H1 (cell line): ENCODE measurements around the gene NAIF1. TPM values are rescaled to one million over a fixed set of nuclear protein-coding genes. Genes with fewer than 3 reads are reported as not detected.

Experiments
- EP300 ChIP-seq, 2 experiments: IDR thresholded peaks; 1 replicate in 1 of 2; 2 replicates in 1 of 2; pipeline ENCODE4 v1.6.1; 2011 to 2012; ENCODE audit warnings: low read depth in 2 of 2, low read length in 2 of 2, mild to moderate bottlenecking in 2 of 2, borderline replicate concordance in 1 of 2, inconsistent platforms in 1 of 2, moderate library complexity in 1 of 2
- EZH2 ChIP-seq: fragments of 200-600 bp; sonication (generic); IDR thresholded peaks from 2 replicates; pipeline ENCODE4 v1.7.1; 2012; ENCODE audit warnings: low read depth, mild to moderate bottlenecking, moderate library complexity, low read length, inconsistent platforms; ENCODE audit not compliant: severe bottlenecking
- GABPA ChIP-seq: IDR thresholded peaks from 2 replicates; pipeline ENCODE4 v1.6.1; 2011; ENCODE audit warnings: mild to moderate bottlenecking, low read length, moderate library complexity, borderline replicate concordance; ENCODE audit not compliant: insufficient read depth
- RXRA ChIP-seq: IDR thresholded peaks from 2 replicates; pipeline ENCODE4 v1.6.1; 2011; ENCODE audit warnings: low read depth, mild to moderate bottlenecking, low read length, moderate library complexity; ENCODE audit not compliant: insufficient read depth
- SP2 ChIP-seq: IDR thresholded peaks from 2 replicates; pipeline ENCODE4 v1.6.1; 2012; ENCODE audit warnings: mild to moderate bottlenecking, low read length, inconsistent platforms
- polyA plus RNA-seq, 7 experiments: library from polyadenylated mRNA; depleted of rRNA in 3 of 7; stranded (reverse) in 5 of 7; unstranded in 2 of 7; fragments of >200 nt in 5 of 7; fragments of 200-250 nt in 2 of 7; gene quantifications; 1 replicate in 5 of 7; 2 replicates in 1 of 7; 4 replicates in 1 of 7; pipeline versions ENCODE4 v1.2.1 to v1.2.3, GENCODE V29; 2011 to 2013; ENCODE audit warnings: missing spikeins in 2 of 7, mixed read lengths in 2 of 7
- total RNA-seq: library from RNA; stranded (reverse); fragmentation: NEBNext Ultra II Directional; extraction: Animal tissue kit (Norgen Biotek cat#: 25700); gene quantifications from 2 replicates; pipeline ENCODE4 v1.2.1, GENCODE V29; 2021
- TF ChIP-seq, protein P1 (sequence below): IDR thresholded peaks from 2 replicates; pipeline ENCODE4 v1.6.1; 2011; ENCODE audit warnings: low read depth, mild to moderate bottlenecking, low read length; ENCODE audit not compliant: insufficient read depth

The NAIF1 gene
- total and polyA plus RNA-seq, 2 of the 8 experiments (the other 6 are each of a cell fraction or from before 2014, with no cell fraction given), result 8.7 to 9.0 TPM

DNA sequence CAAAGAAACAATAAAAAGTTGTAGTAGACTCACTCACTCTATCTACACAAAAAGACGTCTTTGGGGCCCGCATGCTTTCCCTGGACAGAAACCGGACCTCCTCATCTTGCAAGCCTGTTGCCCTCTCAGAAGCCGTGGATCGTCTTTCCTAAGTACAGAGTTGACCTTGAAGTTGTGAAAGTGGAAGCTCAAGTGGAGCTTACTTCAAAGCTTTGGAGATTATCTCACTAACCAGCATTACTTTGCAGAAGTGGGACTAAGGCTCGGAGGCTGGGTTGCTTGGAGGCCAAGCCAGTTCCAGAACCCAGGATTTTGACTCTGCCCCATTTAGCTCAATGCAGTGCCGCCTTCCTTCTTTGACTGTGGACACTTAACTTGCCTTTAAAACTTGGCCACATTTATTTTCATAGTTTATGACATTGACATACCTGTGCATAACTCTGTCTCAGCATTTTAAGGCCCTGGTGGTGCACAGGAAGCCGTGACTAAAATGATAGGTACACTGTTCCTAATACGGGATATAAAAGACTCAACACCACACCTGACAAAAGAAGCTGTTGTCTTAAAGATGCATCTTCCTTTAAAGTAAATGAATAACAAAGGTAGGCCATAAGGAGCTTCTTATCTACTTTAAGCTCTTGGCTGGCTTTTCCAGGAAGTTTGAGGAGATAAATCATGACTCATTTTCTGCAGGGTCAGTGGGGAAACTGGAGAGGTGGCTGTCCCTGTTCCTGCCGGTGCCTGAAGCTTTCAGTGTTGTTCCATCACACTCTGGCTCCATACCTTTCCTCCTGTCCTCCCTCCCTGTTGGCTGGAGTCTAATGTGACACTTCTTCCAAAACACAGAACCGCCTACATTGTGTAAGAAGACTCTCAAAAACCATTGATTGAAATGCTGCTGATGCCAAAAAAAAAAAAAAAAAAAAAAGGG, 11.6 kb upstream of the NAIF1 start (continued):
- TF ChIP-seq EZH2, result no peak
- TF ChIP-seq SP2, result no peak
- TF ChIP-seq GABPA, result no peak
- TF ChIP-seq, protein P1, sequence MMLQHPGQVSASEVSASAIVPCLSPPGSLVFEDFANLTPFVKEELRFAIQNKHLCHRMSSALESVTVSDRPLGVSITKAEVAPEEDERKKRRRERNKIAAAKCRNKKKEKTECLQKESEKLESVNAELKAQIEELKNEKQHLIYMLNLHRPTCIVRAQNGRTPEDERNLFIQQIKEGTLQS, result no peak
- no peak for TF ChIP-seq RXRA
- no peak for TF ChIP-seq EP300 (IDR thresholded peaks at IDR 0.05; ENCODE audit: borderline replicate concordance in 1 of 2, low read depth in 2 of 2, low read length in 2 of 2)
